GM19025 (cell line): ENCODE results near the gene OST4.
A peak's percentile ranks its signal among the peaks of the same experiment; 100 is the strongest.

Experiments
- ATAC-seq: cut with Tn5 transposase; IDR thresholded peaks from one replicate; pipeline ENCODE4 v1.9.1; 2021; ENCODE audit warnings: mild to moderate bottlenecking, low read depth, moderate library complexity; ENCODE audit not compliant: unreplicated experiment

OST4 gene

GRCh38 chr2:27093430-27094352 lies 22.2 kb upstream of the OST4 start:
- no peak for ATAC-seq

GRCh38 chr2:27092696-27093429 lies 21.4 kb upstream of the OST4 start:
- no peak for ATAC-seq

DNA sequence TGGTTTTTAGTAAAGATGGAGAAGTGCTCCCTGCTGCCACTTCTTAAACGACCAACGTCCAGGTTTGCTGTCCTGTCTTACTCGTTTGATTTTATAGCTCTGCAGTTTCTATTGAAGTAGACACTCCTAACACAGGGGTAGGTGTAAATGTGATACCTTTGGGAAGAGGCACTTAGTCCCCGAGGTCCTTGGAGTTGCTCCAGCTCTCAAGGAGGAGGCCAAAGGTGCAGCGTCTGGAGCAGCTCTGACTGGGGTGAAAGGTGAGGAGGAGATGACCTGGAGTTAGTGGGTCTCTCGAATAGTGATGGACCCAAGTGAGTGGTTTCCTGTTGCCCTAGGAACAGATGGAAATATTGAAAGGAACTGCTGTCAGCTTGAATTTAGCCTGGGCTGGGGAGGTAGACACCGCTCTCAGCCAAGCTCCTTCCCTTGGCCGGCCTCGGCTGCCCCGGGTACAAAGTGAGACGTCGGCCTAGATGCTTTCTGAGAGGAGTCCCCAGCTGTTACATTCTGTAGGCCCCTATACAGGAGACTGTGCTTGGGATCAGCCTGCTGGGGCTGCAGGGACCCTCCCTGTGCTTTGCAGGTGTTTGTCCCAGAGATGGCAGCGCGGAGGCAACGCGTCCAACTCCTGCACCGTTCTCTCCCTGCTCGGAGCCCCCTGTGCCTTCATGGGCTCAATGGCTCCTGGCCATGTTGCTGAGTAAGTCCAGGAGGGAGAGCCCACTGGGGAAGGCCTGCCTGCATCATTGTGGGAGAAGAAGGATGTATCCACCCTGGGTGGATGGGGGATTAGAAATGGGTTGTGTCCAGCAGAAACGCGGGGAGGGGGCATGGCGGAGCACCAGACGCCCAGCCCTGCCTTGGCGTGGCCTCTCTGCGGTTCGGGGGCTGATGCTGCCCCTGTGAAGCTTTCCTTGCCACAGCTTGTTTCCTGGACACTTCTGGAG lies 20.6 kb upstream of the OST4 start:
- ATAC-seq = no peak

- no peak for ATAC-seq
Measured at GRCh38 chr2:27089111-27089954, 17.9 kb upstream of the OST4 start.

- ATAC-seq = no peak
Measured at GRCh38 chr2:27088634-27089033, 17.2 kb upstream of the OST4 start.

DNA sequence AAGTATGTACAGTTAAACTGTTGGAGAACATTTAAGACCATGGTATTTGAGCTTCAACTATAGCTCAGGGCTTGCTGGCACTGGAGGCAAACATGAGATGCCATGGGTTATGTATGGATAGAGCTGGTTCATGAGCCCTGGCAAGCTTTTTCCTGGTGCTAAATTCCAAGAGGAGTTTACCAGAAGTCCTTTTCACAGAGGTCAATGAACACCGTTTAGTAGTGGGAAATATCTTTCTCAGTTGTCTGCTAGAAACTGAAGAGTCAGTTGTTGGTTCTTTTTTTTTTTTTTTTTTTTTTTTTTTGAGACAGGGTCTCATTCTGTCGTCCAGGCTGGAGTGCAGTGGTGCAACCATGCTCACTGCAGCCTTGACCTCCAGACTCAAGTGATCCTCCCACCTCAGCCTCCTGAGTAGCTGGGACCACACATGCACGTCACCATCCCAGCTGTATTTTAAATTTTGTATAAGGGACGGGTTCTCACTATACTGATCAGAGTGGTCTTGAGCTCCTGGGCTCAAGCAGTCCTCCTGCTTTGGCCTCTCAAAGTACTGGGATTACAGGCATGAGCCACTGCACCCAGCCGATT lies 16.5 kb upstream of the OST4 start:
- ATAC-seq = no peak

DNA sequence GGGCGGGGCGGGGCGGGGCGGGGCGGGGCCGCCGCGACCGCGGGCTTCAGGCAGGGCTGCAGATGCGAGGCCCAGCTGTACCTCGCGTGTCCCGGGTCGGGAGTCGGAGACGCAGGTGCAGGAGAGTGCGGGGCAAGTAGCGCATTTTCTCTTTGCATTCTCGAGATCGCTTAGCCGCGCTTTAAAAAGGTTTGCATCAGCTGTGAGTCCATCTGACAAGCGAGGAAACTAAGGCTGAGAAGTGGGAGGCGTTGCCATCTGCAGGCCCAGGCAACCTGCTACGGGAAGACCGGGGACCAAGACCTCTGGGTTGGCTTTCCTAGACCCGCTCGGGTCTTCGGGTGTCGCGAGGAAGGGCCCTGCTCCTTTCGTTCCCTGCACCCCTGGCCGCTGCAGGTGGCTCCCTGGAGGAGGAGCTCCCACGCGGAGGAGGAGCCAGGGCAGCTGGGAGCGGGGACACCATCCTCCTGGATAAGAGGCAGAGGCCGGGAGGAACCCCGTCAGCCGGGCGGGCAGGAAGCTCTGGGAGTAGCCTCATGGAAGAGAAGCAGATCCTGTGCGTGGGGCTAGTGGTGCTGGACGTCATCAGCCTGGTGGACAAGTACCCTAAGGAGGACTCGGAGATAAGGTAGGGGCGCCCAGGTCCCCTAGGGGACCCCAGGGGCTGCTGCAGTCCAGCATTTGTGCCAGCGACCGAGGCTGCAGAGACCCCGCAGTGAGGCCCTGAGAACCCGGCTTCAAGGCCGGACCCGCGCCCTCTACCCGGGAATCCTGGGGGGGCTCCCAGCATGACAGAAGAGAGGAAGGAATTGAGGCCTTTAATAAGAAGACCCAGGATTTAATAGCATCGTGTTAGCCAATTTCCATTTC lies 15.5 kb upstream of the OST4 start, which contains the start of gene KHK:
Gene KHK (plus strand): TSS at position 49 of the 870 bp plus-strand sequence. CDS start 488 bp downstream, at position 537.
- ATAC-seq = peak; percentile 1

GRCh38 chr2:27086090-27086723 lies 14.8 kb upstream of the OST4 start:
- ATAC-seq = peak; percentile 72

GRCh38 chr2:27085673-27086089 lies 14.2 kb upstream of the OST4 start:
- peak; percentile 1 for ATAC-seq

DNA sequence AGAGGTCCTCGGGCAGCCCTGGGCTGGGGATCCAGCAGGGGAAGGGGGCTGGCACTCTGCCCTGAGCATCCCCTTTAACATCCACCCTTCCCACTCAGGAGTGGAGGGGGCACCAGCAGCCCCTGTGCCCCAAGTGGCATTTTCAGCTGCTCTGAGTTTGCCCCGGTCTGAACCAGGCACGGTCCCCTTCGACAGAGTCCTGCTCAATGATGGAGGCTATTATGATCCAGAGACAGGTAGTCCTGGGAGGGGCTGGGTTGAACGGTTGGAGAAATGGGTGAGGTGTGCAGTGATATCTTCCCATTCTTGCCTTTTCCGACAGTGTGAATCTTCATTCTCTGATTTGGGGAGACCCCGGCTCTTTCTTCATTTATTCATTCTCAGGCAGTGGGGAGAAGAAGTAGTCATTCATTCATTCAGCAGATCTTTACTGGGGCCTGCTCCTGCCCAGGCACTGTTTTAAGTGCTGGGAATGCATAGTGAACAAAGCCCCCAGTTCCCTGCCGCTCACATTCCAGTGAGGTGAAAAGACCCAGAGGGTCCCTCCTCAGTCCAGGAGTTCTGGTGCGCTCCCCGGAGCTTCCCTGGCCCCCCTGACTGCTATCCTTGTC lies 13.7 kb upstream of the OST4 start:
- ATAC-seq = no peak

GRCh38 chr2:27084297-27085061 lies 13.0 kb upstream of the OST4 start:
- ATAC-seq = no peak

DNA sequence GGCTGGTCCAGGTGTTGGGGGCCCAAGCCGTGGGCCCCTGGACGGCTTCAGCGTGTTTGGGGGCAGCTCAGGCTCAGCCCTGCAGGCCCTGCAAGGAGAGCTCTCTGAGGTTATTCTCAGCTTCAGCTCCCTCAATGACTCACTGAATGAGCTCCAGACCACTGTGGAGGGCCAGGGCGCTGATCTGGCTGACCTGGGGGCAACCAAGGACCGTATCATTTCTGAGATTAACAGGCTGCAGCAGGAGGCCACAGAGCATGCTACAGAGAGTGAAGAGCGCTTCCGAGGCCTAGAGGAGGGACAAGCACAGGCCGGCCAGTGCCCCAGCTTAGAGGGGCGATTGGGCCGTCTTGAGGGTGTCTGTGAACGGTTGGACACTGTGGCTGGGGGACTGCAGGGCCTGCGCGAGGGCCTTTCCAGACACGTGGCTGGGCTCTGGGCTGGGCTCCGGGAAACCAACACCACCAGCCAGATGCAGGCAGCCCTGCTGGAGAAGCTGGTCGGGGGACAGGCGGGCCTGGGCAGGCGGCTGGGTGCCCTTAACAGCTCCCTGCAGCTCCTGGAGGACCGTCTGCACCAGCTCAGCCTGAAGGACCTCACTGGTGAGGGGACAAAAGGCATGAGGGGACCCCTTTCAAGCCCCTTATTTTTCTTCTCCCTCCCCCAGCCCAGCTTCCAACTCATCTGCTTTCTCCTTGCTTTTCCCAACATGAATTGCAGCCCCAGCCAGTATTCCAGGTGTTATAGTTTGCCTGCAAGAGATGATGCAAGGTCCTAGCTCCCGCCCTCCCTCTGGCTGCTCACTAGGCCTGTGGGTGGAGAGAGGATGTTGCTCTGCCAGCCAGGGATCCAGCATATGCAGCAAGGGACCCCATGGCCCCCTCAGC lies 12.2 kb upstream of the OST4 start:
- ATAC-seq = no peak

GRCh38 chr2:27082773-27083409 lies 11.4 kb upstream of the OST4 start:
- no peak for ATAC-seq

DNA sequence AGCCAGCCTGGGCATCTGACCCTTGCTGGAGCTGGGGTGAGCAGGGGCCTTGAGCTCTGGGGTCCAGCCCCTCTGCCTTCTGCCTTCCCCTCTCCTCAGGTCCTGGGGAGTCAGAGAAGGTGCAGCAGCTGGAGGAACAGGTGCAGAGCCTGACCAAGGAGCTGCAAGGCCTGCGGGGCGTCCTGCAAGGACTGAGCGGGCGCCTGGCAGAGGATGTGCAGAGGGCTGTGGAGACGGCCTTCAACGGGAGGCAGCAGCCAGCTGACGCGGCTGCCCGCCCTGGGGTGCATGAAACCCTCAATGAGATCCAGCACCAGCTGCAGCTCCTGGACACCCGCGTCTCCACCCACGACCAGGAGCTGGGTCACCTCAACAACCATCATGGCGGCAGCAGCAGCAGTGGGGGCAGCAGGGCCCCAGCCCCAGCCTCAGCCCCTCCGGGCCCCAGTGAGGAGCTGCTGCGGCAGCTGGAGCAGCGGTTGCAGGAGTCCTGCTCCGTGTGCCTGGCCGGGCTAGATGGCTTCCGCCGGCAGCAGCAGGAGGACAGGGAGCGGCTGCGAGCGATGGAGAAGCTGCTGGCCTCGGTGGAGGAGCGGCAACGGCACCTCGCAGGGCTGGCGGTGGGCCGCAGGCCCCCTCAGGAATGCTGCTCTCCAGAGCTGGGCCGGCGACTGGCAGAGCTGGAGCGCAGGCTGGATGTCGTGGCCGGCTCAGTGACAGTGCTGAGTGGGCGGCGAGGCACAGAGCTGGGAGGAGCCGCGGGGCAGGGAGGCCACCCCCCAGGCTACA lies 10.7 kb upstream of the OST4 start:
- no peak for ATAC-seq

- no peak for ATAC-seq
Measured at GRCh38 chr2:27080603-27080936, 9.1 kb upstream of the OST4 start.
